ENCODE measurements around the gene NEK10.

Gene NEK10

GRCh38 chr3:27094721-27095120 lies 274.5 kb downstream of the NEK10 start:
- no peak for DNase-seq

GRCh38 chr3:27093771-27094170 lies 275.4 kb downstream of the NEK10 start:
- DNase-seq: no peak

GRCh38 chr3:27090275-27091041 lies 278.7 kb downstream of the NEK10 start:
- no peak for DNase-seq

- no peak for DNase-seq
Observed at GRCh38 chr3:27089645-27090044, 279.5 kb downstream of the NEK10 start.

- DNase-seq: no peak
Observed at GRCh38 chr3:27089068-27089467, 280.1 kb downstream of the NEK10 start.

- no peak for DNase-seq
Observed at GRCh38 chr3:27085829-27086730, 283.1 kb downstream of the NEK10 start.

GRCh38 chr3:27081992-27082607 lies 287.1 kb downstream of the NEK10 start:
- DNase-seq: no peak

GRCh38 chr3:27081566-27081965 lies 287.6 kb downstream of the NEK10 start:
- DNase-seq: no peak

- DNase-seq: no peak
Observed at GRCh38 chr3:27080258-27080525, 289.0 kb downstream of the NEK10 start.

- DNase-seq: no peak
Observed at GRCh38 chr3:27079427-27080257, 289.5 kb downstream of the NEK10 start.

- DNase-seq: no peak
Observed at GRCh38 chr3:27078246-27078913, 290.8 kb downstream of the NEK10 start.

GRCh38 chr3:27076815-27077630 lies 292.2 kb downstream of the NEK10 start:
- DNase-seq: no peak

GRCh38 chr3:27074914-27075313 lies 294.3 kb downstream of the NEK10 start:
- no peak for DNase-seq

- no peak for DNase-seq
Observed at GRCh38 chr3:27073912-27074311, 295.3 kb downstream of the NEK10 start.

- DNase-seq: no peak
Observed at GRCh38 chr3:27072810-27073651, 296.2 kb downstream of the NEK10 start.

- no peak for DNase-seq
Observed at GRCh38 chr3:27060336-27060735, 308.8 kb downstream of the NEK10 start.

Data from COR-L47 (cell line).